ENCODE measurements around the gene ESPNL.

ESPNL gene

DNA sequence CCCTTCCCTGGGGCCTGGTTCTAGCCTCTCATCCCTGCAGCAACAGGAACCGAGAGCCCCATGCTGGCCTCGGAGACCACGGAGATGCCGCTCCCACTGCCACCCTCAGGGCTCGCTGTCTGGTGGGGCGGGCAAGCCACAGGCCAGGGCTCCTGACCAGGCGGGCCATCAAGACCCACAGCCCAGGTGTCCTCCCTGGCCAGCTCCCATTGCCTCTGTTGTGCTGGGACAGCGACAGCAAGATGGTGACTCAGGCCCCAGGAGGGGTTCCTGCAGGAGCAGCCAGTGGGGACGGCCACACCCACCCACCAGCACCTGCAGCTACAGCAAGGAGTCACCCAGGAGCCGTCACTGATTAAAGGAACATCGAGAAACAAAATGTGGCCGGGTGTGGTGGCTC lies 45.7 kb downstream of the ESPNL start:
- Histone ChIP-seq H3K18ac (ENCODE audit: low read length) (no peak overlapping the region), H2BK5ac (ENCODE audit: low read depth, low read length, poor library complexity) (no peak overlapping the region), H2BK12ac (ENCODE audit: low read length) (no peak overlapping the region), H3K36me3 (ENCODE audit: control insufficient read depth in 1 of 2, insufficient read depth in 2 of 2, low read length in 2 of 2) (no peaks in the 10 kb centered on the region), H3K4me1 (ENCODE audit: control insufficient read depth in 1 of 2, insufficient read depth in 2 of 2, low read length in 2 of 2) (no peaks in the 10 kb centered on the region), H3K27ac (ENCODE audit: low read depth, low read length) (no peak overlapping the region), H4K12ac (ENCODE audit: low read depth, low read length) (no peak overlapping the region), H3K27me3 (ENCODE audit: insufficient read depth, low read length) (no peaks in the 10 kb centered on the region), H3K4ac (ENCODE audit: low read depth, low read length) (no peak overlapping the region), H3K9ac (ENCODE audit: low read length) (no peak overlapping the region), H2AK5ac (ENCODE audit: low read length) (no peak overlapping the region), H3K4me2 (ENCODE audit: low read length) (no peak overlapping the region), H2AFZ (ENCODE audit: insufficient read depth, low read length, poor library complexity) (no peak overlapping the region), H3K14ac (ENCODE audit: low read length) (no peak overlapping the region), H3K23ac (ENCODE audit: low read length) (no peak overlapping the region), H4K91ac (ENCODE audit: low read depth, low read length) (no peak overlapping the region), H3K79me1 (ENCODE audit: low read length) (no peaks in the 10 kb centered on the region), H3K9me3 (ENCODE audit: insufficient read depth, low read depth, low read length) (no peaks in the 10 kb centered on the region), H2BK120ac (ENCODE audit: insufficient read depth, low read length, poor library complexity) (no peak overlapping the region), H4K8ac (ENCODE audit: low read depth, low read length) (no peak overlapping the region), H3K79me2 (ENCODE audit: control insufficient read depth, insufficient read depth, low read length, poor library complexity) (no peaks in the 10 kb centered on the region), H3K4me3 (ENCODE audit: low read depth, low read length) (no peak overlapping the region)
- DNase-seq: no peak
- WGBS (ENCODE audit: extremely low coverage, insufficient coverage, insufficient read length): no CpG with 5 or more reads among the region's 12 CpGs

DNA sequence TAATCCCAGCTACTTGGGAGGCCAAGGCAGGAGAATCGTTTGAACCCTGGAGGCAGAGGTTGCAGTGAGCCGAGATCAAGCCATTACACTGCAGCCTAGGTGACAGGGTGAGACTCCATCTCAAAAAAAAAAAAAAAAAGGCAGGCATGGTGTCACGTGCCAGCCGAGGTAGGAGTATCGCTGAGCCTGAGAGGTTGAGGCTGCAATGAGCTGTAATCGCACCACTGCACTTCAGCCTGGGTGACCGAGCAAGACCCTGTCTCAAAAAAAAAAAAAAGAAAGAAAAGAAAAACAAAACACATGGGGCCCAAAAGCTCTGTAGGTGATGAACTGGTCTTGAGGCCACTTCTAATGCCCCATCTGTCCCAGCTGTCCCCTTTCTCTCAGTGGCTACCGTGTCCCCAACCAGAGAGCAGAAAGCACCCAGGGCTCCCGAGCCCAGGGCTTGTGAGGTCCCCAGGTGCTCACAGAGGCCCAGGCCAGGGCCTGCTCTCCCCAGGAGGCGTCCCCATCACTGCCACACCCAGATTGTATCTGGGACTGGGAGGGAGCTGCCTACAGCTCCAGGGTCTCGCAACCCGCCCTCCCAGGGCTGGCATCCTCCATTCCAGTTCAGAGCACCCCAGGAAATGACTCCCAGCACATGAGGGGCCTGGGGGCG lies 46.9 kb downstream of the ESPNL start:
- Histone ChIP-seq H3K4me3 (ENCODE audit: low read depth, low read length) (no peak overlapping the region), H2BK120ac (ENCODE audit: insufficient read depth, low read length, poor library complexity) (no peak overlapping the region), H2AFZ (ENCODE audit: insufficient read depth, low read length, poor library complexity) (no peak overlapping the region), H3K27ac (ENCODE audit: low read depth, low read length) (no peak overlapping the region), H3K14ac (ENCODE audit: low read length) (no peak overlapping the region), H4K91ac (ENCODE audit: low read depth, low read length) (no peak overlapping the region), H3K36me3 (ENCODE audit: control insufficient read depth in 1 of 2, insufficient read depth in 2 of 2, low read length in 2 of 2) (no peaks in the 10 kb centered on the region), H3K79me2 (ENCODE audit: control insufficient read depth, insufficient read depth, low read length, poor library complexity) (no peaks in the 10 kb centered on the region), H3K4me1 (ENCODE audit: control insufficient read depth in 1 of 2, insufficient read depth in 2 of 2, low read length in 2 of 2) (no peaks in the 10 kb centered on the region), H3K79me1 (ENCODE audit: low read length) (no peaks in the 10 kb centered on the region), H2BK5ac (ENCODE audit: low read depth, low read length, poor library complexity) (no peak overlapping the region), H3K9ac (ENCODE audit: low read length) (no peak overlapping the region), H3K4me2 (ENCODE audit: low read length) (no peak overlapping the region), H4K12ac (ENCODE audit: low read depth, low read length) (no peak overlapping the region), H3K27me3 (ENCODE audit: insufficient read depth, low read length) (no peaks in the 10 kb centered on the region), H2BK12ac (ENCODE audit: low read length) (no peak overlapping the region), H3K23ac (ENCODE audit: low read length) (no peak overlapping the region), H3K18ac (ENCODE audit: low read length) (no peak overlapping the region), H3K9me3 (ENCODE audit: insufficient read depth, low read depth, low read length) (no peaks in the 10 kb centered on the region), H2AK5ac (ENCODE audit: low read length) (no peak overlapping the region), H4K8ac (ENCODE audit: low read depth, low read length) (no peak overlapping the region), H3K4ac (ENCODE audit: low read depth, low read length) (no peak overlapping the region)
- DNase-seq: no peak
- no CpG with 5 or more reads among the region's 13 CpGs for WGBS (ENCODE audit: extremely low coverage, insufficient coverage, insufficient read length)

DNA sequence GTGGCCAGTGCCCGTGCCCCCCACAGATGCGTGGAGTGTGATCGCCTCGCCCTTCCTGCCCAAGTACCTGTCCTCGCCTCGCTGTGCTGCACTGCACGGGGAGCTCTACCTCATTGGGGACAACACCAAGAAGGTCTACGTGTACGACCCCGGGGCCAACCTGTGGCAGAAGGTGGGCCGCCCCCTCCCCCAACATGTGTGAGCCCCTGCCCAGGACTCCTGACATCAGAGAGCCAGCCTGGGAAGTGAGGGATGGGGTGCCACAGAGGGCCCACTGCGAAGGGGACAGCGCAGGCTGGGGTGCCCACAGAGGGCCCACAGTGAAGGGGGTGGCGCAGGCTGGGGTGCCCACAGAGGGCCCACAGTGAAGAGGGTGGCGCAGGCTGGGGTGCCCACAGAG lies 48.8 kb downstream of the ESPNL start:
- Histone ChIP-seq H3K36me3 (ENCODE audit: control insufficient read depth in 1 of 2, insufficient read depth in 2 of 2, low read length in 2 of 2) (no peaks in the 10 kb centered on the region), H3K23ac (ENCODE audit: low read length) (no peak overlapping the region), H2AK5ac (ENCODE audit: low read length) (no peak overlapping the region), H3K9ac (ENCODE audit: low read length) (no peak overlapping the region), H3K4me1 (ENCODE audit: control insufficient read depth in 1 of 2, insufficient read depth in 2 of 2, low read length in 2 of 2) (no peaks in the 10 kb centered on the region), H4K12ac (ENCODE audit: low read depth, low read length) (no peak overlapping the region), H2AFZ (ENCODE audit: insufficient read depth, low read length, poor library complexity) (no peak overlapping the region), H3K79me2 (ENCODE audit: control insufficient read depth, insufficient read depth, low read length, poor library complexity) (no peaks in the 10 kb centered on the region), H3K14ac (ENCODE audit: low read length) (no peak overlapping the region), H2BK5ac (ENCODE audit: low read depth, low read length, poor library complexity) (no peak overlapping the region), H3K9me3 (ENCODE audit: insufficient read depth, low read depth, low read length) (no peaks in the 10 kb centered on the region), H4K91ac (ENCODE audit: low read depth, low read length) (no peak overlapping the region), H3K4me3 (ENCODE audit: low read depth, low read length) (no peak overlapping the region), H3K18ac (ENCODE audit: low read length) (no peak overlapping the region), H3K27ac (ENCODE audit: low read depth, low read length) (no peak overlapping the region), H4K8ac (ENCODE audit: low read depth, low read length) (no peak overlapping the region), H3K27me3 (ENCODE audit: insufficient read depth, low read length) (no peaks in the 10 kb centered on the region), H3K79me1 (ENCODE audit: low read length) (no peaks in the 10 kb centered on the region), H3K4ac (ENCODE audit: low read depth, low read length) (no peak overlapping the region), H2BK12ac (ENCODE audit: low read length) (no peak overlapping the region), H3K4me2 (ENCODE audit: low read length) (no peak overlapping the region), H2BK120ac (ENCODE audit: insufficient read depth, low read length, poor library complexity) (no peak overlapping the region)
- WGBS (ENCODE audit: extremely low coverage, insufficient coverage, insufficient read length): no CpG with 5 or more reads among the region's 15 CpGs
- DNase-seq: no peak

DNA sequence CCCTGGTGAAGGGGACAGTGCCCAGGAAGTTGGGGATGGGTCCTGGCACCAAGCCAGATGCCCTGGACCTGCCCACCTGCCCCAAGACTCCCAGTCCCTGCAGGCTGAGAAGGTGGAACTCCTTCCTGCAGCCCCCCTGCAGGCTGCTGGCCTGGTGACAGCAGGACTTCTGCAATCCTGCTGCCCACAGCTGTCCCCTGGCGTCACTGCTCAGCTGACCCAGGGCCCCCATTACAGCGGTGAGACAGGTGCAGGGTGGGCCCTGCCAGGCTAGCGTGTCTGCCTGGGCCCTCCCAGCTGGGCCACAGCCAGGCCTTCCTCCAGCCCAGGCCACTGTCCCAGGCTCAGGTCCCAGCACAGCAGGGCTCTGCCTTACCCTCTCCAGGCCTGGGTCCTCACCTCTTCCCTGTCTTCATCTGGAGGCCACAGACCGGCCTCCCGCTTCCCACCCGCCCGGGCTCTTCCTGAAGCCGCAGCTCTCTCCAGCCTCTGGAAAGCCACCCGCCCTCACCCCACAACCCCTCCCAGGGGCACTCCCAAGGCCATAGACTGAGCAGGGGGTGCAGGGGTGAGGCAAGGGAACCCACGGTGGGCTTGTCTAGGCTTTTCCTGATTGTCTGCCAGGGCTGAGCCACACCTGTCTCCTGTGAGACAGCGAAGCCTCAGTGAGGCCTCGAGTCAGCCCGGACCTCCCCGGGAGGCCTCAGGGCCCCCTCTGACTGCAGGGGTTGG lies 49.9 kb downstream of the ESPNL start:
- Histone ChIP-seq H4K12ac (ENCODE audit: low read depth, low read length) (no peak overlapping the region), H2BK120ac (ENCODE audit: insufficient read depth, low read length, poor library complexity) (no peak overlapping the region), H3K4me2 (ENCODE audit: low read length) (no peak overlapping the region), H3K79me2 (ENCODE audit: control insufficient read depth, insufficient read depth, low read length, poor library complexity) (no peaks in the 10 kb centered on the region), H4K91ac (ENCODE audit: low read depth, low read length) (no peak overlapping the region), H3K79me1 (ENCODE audit: low read length) (no peaks in the 10 kb centered on the region), H3K18ac (ENCODE audit: low read length) (no peak overlapping the region), H3K4me3 (ENCODE audit: low read depth, low read length) (no peak overlapping the region), H2BK12ac (ENCODE audit: low read length) (no peak overlapping the region), H3K14ac (ENCODE audit: low read length) (no peak overlapping the region), H4K8ac (ENCODE audit: low read depth, low read length) (no peak overlapping the region), H3K27ac (ENCODE audit: low read depth, low read length) (no peak overlapping the region), H3K9me3 (ENCODE audit: insufficient read depth, low read depth, low read length) (peaks cover 2% of the 10 kb centered on the region), H3K9ac (ENCODE audit: low read length) (no peak overlapping the region), H2AFZ (ENCODE audit: insufficient read depth, low read length, poor library complexity) (no peak overlapping the region), H3K36me3 (ENCODE audit: control insufficient read depth in 1 of 2, insufficient read depth in 2 of 2, low read length in 2 of 2) (no peaks in the 10 kb centered on the region), H3K4me1 (ENCODE audit: control insufficient read depth in 1 of 2, insufficient read depth in 2 of 2, low read length in 2 of 2) (no peaks in the 10 kb centered on the region), H3K23ac (ENCODE audit: low read length) (no peak overlapping the region), H2BK5ac (ENCODE audit: low read depth, low read length, poor library complexity) (no peak overlapping the region), H2AK5ac (ENCODE audit: low read length) (no peak overlapping the region), H3K4ac (ENCODE audit: low read depth, low read length) (no peak overlapping the region), H3K27me3 (ENCODE audit: insufficient read depth, low read length) (no peaks in the 10 kb centered on the region)
- WGBS (ENCODE audit: extremely low coverage, insufficient coverage, insufficient read length): no CpG with 5 or more reads among the region's 14 CpGs
- DNase-seq: no peak

Measured in trophoblast cell (in vitro differentiated cells and primary cell).